Measurements from ENCODE around the gene SFXN5.

Gene SFXN5

DNA sequence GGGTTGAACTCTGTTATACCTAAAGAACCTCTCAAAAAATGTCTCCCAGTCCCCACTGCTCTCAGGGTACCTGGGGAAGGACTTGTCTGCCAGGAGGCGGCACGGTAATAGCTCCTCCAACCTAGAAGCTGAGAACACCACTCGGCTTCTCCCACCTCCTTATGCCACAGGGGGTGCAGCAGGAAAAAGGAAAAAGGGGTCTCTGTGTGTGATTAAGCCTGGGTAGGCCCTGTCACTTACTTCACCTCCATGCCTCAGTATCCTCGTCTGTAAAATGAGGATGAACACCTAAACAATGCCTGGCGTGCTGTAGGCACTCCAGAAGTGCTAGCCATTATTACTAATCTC is 77.6 kb downstream of the SFXN5 start:
- no peak for DNase-seq

DNA sequence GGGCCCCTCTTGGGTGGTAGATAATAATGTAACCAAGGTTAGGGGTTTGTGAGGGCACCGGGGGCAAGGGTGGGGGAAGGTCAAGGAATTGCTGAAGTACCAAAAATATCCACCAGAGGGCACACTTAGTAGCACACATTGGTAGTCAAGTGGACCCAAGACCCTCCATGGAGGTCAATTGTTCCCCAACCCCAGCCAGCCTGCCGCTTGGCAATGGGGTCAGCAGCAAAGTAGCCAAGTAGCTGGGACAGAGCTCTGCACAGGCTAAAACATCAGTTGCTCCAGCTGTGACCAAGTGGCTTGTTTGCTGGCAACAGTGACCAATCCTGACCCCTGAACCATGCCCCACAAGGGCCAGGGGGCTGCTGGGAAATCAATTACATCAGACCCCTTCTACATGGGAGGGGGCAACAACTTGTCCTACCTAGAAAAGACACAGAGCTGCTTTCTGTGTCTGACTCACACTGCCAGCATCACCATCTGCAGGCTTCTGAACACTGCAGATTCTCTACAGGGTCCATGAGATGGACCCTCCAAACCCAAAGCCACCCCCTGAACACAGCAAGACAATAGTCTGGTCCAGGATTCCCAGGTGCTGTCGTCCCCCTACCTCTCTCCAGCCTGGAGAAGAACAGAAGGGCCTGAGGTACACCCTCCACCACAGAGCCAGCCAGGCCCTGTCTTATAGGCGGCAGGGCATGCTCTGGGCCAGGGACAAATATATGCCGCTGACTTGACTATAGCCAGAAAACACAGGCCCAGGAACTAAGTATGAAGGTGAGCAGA is 78.2 kb downstream of the SFXN5 start:
- peak; percentile 21 for DNase-seq

DNA sequence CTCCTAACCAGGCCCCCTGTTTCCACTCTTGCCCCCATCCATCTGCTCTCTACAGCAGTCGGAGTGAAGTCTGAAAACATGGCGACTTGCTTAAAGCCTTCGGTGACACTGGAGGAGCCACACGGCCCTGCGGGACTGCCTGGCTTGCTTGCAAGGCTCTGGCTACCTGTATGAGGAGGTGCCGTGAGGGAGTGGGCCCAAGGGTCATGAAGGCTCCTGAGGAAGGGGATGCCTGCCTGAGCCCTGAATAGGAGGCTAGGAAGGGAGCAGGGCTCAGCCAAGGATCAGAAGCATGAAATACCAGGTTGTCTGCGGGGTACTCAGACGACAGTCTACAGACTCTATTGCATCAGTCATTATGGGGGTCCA is 78.8 kb downstream of the SFXN5 start:
- DNase-seq, result no peak

DNA sequence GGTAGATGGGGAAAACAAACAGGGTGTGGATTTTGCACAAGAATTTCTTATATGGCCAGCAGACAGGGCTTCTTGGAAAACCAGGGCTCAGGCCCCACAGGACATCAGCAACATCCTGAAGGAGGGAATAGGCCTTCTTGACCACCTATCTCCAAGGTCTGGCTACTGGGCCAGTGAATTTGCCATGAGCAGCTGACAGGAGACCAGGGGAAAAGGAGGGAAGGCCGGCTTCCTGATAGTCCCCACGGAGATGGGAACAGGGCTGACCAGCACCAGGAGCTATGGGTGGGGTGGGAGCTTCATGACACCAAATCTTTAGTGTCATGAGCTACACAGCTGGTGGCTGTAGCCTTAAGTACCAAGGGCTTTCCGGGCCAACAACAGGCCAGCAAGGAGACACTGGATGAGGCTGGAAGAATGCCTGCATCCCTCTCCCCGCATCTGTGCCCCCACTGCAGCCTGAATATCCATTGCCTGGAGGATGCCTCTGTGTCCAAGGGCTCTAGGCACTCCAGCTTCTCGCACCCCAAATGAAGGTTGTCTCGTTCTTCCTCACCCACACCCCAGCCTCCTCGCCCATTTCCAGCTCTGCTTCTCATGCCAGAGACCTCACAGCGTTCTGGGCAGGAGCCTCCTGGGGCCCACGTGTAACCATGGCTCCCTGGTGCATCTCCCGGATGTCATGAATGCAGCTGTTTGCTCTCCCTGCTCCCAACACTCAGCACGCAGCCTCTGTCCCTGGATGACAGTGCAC is 79.4 kb downstream of the SFXN5 start:
- no peak for DNase-seq

DNA sequence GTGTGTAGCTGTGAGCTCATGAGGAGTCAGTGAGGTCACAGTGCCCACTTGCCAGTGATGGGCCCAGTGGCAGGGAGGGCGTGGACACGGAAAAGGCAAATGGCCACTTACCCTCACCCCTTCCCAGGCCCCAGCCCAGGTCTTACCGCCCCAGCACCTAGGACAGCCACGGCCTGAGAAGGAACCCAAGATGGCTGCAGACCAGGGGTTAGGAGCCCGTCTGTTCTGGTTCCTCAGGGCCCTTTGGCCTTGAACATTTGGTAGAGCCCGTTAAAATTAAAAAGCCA is 80.1 kb downstream of the SFXN5 start:
- DNase-seq, result no peak

DNA sequence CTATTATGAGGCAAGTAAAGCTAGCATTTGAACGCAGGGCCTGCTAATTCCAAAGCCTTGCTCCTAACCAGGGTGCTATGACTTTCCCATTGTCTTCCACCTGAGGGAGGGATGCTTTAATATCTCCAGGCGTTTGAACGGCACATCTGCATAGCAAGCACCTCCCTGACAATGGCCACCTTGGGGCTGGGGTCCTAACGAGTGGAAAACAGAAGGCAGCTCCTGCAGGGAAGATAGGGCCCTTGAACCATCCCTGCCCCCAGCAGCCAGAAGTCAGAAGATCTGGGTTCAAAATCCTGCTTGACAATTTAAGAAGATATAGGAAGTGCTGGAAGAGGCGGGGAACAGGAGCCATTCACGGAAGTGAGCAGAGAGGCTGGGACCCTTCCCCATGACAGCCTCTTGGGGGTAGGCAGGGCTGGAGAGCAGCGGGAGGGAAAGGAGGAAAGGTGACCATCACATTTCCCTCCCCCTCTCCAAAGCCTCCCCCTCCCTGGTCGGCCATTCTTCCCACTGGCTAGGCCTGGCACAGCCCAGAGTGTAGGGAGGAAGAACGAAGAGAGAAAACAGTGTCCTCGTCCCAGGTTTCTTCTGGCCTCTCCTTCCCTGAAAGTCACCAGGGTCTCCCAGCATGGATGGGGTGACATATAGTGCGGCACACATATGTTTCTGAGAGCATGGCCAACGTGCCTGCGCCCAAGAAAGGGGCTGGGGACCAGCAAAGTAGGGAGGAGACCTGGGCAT is 80.6 kb downstream of the SFXN5 start:
- DNase-seq, result no peak

DNA sequence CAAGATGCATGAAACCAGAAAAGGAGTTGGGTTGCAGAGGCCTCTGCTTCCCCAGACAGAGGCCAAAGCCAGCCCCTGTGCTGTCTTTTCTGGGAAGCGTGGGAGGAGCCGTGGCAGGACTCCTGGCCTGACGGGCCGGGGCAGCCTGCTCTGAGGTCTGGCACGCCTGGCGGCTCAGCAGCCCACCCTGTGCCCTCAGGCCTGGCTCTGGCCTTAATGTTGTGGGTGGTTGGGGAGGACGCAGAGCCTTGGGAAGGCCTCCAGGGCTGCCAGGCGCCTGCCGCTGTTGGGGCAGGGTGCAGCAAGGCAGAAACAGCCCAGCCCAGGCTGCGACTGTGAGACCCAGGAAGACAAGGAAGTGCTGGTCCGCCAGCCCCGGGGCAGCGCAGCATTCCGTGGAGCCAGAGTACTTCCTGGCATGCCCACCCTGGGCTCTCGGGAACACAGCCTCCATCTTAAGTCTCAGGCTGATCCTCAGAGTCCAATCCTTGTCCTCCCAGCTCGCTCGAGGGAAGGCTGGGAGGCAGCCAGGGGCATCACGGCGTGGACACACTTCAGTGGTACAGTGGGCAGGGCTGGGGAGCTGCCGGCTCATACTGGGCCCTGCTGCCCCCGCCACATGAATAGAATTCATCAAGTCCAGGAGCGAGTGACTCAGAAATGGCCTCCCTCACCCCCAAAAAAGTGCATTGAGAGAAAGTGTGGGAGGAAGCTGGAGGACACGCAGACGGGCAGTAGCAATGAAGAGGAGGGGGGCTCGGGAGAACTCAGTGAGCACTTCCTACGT is 81.5 kb downstream of the SFXN5 start:
- DNase-seq, result no peak

DNA sequence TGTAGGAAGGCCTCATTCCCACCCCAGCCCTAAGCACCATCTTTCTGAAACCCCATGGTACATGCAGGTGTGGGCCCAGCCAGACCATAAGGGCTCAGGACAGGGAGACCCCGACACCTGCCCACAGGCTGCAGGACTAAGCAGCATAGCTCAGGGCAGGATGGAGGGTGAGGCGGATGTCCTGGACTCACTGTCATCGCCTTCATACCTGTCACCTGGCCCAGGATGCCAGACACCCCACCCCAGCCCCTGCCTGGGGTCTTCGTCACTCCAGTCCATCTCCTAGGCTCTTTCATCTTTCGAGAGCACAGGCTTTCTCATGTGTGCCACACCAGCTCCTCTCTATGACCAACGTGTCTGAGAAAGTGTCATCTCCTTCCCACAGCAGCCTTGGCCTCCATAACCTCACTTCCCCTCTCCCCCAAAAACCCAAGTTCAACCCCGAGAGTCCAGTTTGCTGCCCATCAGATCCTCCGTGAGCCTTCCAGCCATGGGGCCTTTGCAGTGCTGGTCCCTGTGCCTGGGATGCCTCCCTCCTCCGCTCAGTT is 82.7 kb downstream of the SFXN5 start:
- no peak for DNase-seq

DNA sequence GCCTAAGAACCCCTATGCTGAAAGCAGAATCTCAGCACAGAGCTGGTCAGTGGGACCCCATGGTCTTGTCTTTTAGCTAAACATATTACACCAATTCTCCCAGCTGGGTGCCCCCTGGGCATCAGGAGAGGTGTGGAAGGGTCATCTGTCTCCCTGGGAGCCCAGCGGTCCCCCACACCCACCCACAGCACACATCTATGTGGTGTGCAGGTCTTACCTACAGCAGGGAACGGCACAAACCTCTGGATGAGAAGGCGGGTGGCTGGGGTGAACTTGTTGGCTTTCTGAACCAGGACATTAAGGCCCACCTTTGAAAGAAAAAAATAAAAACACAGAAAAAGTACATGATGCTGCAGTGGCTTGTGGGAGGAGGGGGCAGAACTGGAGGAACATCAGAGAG is 83.5 kb downstream of the SFXN5 start:
- DNase-seq, result no peak

DNA sequence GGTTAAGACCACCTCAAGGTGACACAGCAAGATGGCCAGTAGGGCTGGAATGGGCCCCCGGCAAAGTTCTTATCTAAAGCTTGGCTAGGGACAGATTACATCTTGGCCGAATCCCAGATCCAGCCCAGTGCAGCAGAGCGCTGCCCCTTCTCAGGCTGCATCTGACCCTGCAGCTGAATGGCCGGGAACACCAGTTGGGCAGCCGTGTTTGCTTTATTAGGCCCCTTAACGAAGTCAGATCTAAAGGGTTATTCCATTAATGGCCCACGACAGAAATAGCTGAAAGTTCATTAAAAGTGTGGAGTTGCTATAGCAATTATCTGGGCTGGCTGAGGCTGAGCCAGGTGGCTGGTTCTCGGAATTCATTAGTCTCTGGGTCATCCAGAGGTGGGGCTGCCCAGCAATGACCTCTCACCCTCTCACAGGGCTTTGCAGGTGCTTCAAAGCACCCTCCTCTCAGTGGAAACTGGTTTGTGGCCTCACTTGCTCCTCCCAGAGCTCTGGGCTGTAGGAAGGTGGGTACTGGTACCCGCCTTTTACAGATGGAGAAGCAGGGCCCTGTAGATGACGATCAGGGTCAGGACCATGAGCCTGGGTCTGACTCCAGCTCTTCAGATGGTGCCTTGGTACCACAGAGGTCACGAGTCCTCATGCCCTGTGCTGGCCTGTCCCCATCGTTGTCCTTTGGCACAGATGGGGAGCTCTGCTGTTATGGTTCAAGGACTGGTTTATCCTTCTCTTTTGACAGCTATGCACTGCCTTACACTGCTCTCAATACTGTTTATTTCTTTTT is 85.4 kb downstream of the SFXN5 start:
- no peak for DNase-seq

DNA sequence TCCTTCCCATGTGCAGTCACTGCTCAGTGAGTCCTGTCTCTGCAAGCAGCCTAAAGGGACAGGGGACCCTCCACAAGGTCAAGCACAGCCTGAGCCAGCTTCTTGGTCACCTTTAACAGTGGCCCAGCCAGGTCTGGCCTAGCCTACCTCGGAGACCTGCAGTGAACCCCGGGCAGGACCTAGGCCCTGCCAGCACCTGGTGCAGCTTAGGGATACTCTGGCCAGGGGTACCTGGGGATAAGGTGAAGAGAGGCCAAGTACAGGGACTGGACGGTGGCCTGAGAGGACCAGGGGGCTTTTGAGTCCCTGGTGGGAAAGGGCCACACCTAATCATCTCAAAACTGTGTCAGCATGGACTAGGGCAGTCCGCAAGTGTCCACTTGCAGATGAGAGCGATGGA is 86.4 kb downstream of the SFXN5 start:
- no peak for DNase-seq

DNA sequence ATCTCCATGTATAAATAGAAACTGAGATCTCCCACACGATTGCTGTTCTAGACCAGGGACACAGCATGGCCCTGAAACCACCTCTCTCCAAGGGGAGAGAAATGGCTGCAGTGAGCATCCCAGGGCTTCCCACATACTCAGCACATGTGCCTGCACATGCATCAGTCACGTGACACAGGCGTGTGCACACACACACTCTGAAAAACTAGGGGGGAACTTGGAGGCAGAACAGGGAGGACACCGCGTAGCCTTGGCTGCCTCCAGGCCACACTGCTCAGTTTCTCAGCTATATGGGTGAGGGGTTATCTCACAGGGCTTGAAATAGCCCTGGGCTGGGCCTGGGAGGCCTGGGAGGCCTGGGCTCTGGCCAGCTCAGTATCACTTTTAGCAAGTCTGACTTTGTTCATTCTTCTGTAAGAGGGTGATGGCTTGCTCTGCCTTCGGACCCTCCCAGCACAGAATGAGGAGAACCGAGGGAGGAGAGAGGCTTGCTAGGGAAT is 87.3 kb downstream of the SFXN5 start:
- no peak for DNase-seq

DNA sequence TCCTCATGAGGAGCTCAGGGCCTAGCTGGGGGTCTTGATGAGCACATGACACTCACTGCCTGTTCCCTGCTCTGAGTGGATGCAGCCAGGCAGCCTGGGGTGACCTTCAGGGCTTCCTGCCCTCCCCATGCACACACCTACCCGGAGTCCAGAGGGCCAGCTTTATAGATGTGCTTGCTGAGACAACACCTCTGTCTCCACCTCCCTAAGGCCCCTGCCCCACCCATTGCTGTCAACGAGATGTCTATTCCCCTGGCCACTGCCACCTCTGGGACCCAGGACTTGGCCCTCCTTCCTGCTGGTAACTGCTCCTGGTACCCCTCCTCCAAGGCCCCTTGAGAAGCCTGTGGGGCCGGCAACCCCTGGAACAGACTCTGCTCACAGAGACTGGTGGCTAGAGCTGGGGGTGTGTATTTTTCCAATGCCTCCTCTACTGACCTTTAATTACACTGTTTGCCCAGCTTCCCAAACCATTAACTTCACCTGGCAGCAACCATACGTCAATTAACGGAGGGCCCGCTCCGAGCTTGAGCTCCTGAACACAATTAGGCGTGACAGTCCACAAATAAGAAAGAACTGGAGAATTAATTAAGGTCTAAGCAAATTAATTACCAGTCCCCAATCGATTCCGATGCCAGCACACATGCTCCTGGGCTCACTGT is 87.9 kb downstream of the SFXN5 start:
- DNase-seq, result no peak

DNA sequence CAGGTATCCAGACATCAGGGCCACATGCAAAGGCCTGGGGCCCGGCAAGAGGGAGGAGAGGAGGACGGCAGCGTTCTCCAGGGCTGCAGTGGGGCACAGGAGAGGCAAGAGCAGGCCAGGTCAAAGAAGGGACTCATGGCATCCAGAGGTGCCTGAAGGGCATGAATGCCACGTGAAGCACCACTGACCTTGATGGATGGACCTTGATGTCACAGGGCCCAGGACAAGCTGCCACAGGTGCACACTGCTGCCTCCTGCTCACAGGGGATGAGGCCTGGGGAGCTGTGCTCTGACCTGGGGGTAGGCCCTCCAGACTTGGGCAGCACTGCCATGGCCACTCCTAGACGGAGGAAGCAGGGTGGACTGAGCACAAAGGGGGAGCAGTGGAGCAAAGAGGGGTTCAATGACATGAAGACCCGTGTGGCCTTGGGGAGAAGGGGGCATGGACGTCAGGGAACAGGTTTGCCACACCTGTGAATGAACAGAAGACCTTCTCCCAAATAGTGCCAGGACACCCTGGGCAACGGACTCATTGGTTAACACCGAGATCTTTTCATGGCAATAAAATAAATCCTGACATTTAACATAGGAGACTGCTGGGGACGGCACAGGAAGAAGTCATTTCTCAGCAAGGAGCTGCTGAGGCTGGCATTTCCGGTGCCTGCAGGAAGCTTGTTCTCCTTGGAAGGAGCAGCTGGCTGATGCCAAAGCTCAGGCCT is 88.6 kb downstream of the SFXN5 start:
- DNase-seq, result no peak

DNA sequence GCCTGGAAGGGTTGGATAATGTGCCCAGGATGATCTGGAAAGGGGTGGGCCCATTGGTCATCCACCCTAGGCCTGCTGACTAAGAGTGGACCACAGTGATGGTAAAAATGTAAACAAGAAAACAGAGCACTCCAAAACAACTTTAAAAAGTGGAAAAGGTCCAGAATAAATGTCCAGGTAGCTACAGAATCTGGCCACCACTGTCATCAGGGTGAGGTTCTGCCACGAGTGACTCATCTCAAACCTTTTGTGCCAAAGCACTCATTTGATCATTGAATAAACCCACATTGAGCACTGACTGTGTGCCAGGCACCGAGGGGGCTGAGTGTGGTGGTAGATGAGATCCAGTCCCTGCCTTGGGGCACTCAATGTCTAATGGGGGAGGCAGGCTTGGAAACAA is 89.3 kb downstream of the SFXN5 start:
- no peak for DNase-seq

DNA sequence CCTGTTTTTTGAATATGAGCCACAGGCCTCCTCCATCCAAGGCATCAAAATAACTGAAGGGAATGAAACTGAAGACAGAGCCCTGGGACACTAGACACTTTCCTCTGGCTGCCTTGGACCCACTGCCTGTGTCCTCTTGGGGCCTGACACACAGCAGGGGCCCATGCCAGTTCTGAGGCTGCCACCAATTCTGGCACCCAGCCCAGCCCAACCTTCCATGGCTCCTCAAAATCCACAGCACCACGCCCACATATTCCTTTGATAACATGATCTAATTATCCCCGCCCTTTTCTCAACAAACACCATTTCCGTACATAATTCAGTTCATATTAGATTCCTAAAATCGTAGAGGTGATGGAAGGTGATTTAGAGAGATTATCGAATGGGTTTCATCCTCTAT is 90.0 kb downstream of the SFXN5 start:
- no peak for DNase-seq

DNA sequence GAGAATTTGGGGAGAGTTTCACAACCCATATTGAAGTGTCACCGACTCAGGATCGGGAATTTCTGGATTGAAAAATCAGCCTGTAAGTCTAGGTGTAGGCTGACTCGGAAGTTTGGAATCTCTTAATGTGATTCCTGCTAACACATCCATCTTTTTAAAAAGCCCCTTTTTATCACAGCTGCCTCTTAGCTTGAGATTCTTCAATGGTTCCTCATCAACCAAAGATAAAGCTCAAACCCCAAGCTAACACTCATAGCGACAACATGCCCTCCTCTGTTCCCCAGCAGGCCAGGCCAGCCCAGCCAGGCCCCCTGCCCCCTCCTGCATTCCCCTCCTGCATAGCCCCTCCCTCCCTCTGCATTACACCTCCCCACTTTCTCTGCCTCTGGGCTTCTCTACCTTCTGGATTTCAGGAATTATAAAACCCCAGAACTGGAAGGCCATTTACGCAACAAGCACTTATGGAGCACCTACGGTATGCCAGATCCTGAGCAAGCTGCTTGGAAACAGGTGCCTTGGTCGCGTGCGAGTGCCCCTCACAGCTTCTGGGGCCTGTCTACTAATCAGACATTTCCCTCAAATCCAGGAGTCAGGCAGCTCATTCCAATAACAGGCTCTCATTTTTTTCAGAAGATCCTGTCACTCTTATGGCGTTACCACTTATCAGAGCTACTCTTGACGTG is 90.8 kb downstream of the SFXN5 start:
- peak; percentile 70 for DNase-seq

DNA sequence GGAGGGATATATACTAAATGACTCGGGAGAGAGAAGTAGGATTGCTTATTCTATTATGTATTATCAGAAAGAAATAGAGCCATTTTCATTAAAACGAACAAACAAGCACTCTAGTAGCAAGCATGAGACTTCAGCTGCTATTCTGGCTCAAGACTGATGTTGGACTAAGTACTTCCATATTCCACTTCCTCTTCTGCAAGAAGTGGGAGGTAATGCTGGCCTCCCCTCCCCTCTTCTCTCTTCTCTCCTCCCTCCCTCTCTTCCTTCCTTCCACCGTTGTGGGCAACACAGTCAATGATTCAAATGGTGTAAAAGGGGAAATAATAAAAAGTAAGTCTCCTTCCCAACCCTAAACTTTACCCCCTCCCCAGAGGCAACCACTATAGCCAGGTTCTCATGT is 91.6 kb downstream of the SFXN5 start:
- no peak for DNase-seq

DNA sequence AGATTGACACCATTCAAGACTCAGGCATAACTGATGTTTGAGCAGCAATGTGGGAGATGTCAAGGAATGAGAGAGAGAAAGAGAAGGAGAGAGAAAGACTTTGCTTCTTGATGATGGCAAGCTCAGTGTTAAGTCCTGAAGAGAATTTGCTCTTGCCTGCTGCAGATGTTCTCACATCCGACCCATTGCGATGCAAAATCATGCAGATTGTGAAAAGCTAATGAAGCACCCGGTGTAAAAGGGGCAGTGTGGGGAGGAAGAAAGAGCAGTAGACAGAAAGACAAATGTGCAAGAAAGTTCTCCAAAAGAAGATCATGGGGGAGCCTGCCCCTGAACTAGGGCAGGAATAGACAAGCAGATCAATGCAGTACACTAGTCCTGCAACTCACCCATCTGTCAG is 96.5 kb downstream of the SFXN5 start:
- DNase-seq, result no peak

DNA sequence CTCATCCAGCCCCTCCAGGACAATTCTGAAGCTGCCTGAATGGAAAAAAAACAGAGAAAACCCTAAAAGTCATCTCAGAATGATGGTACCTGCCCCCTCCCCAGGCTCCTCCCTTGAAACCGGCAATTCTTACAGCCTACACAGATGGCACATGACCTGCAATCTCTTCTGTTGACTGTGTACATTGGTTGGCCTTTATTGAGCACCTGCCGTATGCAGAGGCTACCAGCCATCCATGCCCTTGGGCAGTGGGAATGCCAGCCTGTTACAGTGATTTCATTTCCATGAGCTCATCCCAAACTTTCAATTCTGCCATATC is 97.1 kb downstream of the SFXN5 start:
- no peak for DNase-seq

All from fibroblast of skin of right quadriceps (primary cell).